ENCODE data around the gene TENM4.

Gene TENM4

DNA sequence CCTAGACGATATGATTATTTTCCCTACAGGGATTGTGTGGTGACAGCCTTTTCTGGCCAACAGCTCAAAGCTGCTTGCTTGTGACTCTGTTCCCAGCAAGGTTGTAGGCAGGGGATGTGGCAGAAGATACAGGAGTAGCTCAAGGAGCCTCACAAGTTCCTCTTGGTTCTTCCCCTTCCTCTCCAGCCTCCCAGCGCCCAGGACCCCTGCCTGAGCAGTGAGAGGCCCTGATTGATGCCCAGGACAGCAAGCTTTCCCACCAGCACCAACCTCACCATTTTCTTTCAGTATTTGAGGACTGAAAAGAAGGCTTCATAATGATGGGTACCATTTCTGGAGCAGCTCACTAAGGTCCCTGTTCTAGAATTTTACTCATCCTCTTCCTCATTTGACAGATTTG, 248.0 kb downstream of the TENM4 start:
- no peak for TF ChIP-seq TAF1 (IDR thresholded peaks at IDR 0.05; ENCODE audit: borderline replicate concordance, insufficient read depth, low read length)
- no peak for TF ChIP-seq FOXP2 (optimal IDR thresholded peaks at IDR 0.05; ENCODE audit: borderline replicate concordance, extremely low read depth, extremely low read length, insufficient read depth)
- TF ChIP-seq SIN3A (IDR thresholded peaks at IDR 0.05; ENCODE audit: borderline replicate concordance, insufficient read depth, low read length), result no peak
- TF ChIP-seq REST (IDR thresholded peaks at IDR 0.05; ENCODE audit: insufficient read depth in 1 of 2, low read depth in 2 of 2, low read length in 2 of 2), result no peak
- TF ChIP-seq POLR2AphosphoS5 (IDR thresholded peaks at IDR 0.05; ENCODE audit: low read depth, low read length), result no peak

- TF ChIP-seq REST (IDR thresholded peaks at IDR 0.05; ENCODE audit: insufficient read depth in 1 of 2, low read depth in 2 of 2, low read length in 2 of 2), result no peak
- TF ChIP-seq POLR2AphosphoS5 (IDR thresholded peaks at IDR 0.05; ENCODE audit: low read depth, low read length), result no peak
These were observed 251.2 kb downstream of the TENM4 start for GRCh38 chr11:79189601-79190000.

GRCh38 chr11:79189055-79189454, 251.8 kb downstream of the TENM4 start:
- TF ChIP-seq FOXP2 (optimal IDR thresholded peaks at IDR 0.05; ENCODE audit: borderline replicate concordance, extremely low read depth, extremely low read length, insufficient read depth) (no peak), SIN3A (IDR thresholded peaks at IDR 0.05; ENCODE audit: borderline replicate concordance, insufficient read depth, low read length) (no peak), TAF1 (IDR thresholded peaks at IDR 0.05; ENCODE audit: borderline replicate concordance, insufficient read depth, low read length) (no peak), REST (IDR thresholded peaks at IDR 0.05; ENCODE audit: insufficient read depth in 1 of 2, low read depth in 2 of 2, low read length in 2 of 2) (no peak), POLR2AphosphoS5 (IDR thresholded peaks at IDR 0.05; ENCODE audit: low read depth, low read length) (no peak)

DNA sequence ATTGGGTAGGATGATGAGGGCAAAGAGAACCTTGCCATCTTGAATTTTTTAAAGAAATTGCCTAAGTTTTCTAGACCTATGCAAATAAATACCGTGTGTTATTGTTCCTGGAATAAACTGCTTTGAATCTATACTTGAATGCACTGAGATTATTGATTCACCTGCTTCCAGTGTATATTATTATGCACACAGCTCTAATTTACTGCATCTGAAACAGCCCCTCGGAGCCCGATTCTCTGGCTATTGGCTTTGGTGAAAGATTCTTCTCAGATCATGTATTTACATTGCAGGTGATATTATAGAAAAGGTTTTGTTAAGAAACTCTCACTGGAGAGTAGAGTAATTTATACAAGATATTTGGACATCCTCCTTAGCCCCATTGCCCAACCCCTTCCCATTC, 254.2 kb downstream of the TENM4 start:
- TF ChIP-seq SIN3A (IDR thresholded peaks at IDR 0.05; ENCODE audit: borderline replicate concordance, insufficient read depth, low read length) (no peak), FOXP2 (optimal IDR thresholded peaks at IDR 0.05; ENCODE audit: borderline replicate concordance, extremely low read depth, extremely low read length, insufficient read depth) (no peak), POLR2AphosphoS5 (IDR thresholded peaks at IDR 0.05; ENCODE audit: low read depth, low read length) (no peak), REST (IDR thresholded peaks at IDR 0.05; ENCODE audit: insufficient read depth in 1 of 2, low read depth in 2 of 2, low read length in 2 of 2) (no peak), TAF1 (IDR thresholded peaks at IDR 0.05; ENCODE audit: borderline replicate concordance, insufficient read depth, low read length) (no peak)

DNA sequence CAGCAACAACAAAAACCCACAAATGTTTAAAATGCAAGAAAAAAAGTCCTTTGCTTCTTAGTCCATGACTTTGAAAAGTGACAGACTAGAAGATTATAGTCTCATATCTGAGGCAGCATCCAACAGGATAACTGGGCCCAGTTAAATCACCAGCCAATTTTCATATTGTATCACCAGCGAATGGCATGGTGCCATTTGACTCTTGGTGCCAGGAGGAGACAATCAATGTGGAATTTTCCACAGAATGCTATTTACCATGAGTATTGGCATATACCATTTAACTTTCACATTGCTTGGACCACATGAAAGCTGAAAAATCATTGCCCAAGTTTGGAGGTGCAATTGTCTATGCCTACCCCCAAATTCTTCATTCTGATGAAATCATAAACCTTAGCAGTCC, 255.5 kb downstream of the TENM4 start:
- TF ChIP-seq FOXP2 (optimal IDR thresholded peaks at IDR 0.05; ENCODE audit: borderline replicate concordance, extremely low read depth, extremely low read length, insufficient read depth) (no peak), POLR2AphosphoS5 (IDR thresholded peaks at IDR 0.05; ENCODE audit: low read depth, low read length) (no peak)
